ENCODE results near the gene TIGD7. TPM values are rescaled to one million over a fixed set of nuclear protein-coding genes. Genes with fewer than 3 reads are reported as not detected.
A peak's percentile ranks its signal among the peaks of the same experiment; 100 is the strongest.

Gene TIGD7
- total RNA-seq, 1 donor from 2014 or later = 3.4 TPM

- H3K4me3 ChIP-seq (ENCODE audit: low read depth, low read length) = peak overlapping the region; percentile 63
- H3K36me3 ChIP-seq (ENCODE audit: control insufficient read depth, insufficient read depth, low read length) = no peaks in the 10 kb centered on the region
- no peak for TF ChIP-seq CTCF (IDR thresholded peaks at IDR 0.05; ENCODE audit: insufficient read depth, low read length, poor library complexity, severe bottlenecking)
- DNase-seq (ENCODE audit: low read depth) = no peak
- H3K27me3 ChIP-seq (ENCODE audit: control insufficient read depth, insufficient read depth, low read length) = no peaks in the 10 kb centered on the region
Measured at GRCh38 chr16:3306078-3306477, 848 bp upstream of the TIGD7 start.

- DNase-seq (ENCODE audit: low read depth) = no peak
- no peak for TF ChIP-seq CTCF (IDR thresholded peaks at IDR 0.05; ENCODE audit: insufficient read depth, low read length, poor library complexity, severe bottlenecking)
- Histone ChIP-seq H3K27me3 (ENCODE audit: control insufficient read depth, insufficient read depth, low read length) (no peaks in the 10 kb centered on the region), H3K36me3 (ENCODE audit: control insufficient read depth, insufficient read depth, low read length) (no peaks in the 10 kb centered on the region), H3K4me3 (ENCODE audit: low read depth, low read length) (peak overlapping the region; percentile 63)
Measured at GRCh38 chr16:3304370-3304769, 860 bp downstream of the TIGD7 start.

GRCh38 chr16:3295783-3296182, 9.4 kb downstream of the TIGD7 start:
- TF ChIP-seq CTCF (IDR thresholded peaks at IDR 0.05; ENCODE audit: insufficient read depth, low read length, poor library complexity, severe bottlenecking) = no peak
- no peaks in the 10 kb centered on the region for H3K27me3 ChIP-seq (ENCODE audit: control insufficient read depth, insufficient read depth, low read length)
- no peak for DNase-seq (ENCODE audit: low read depth)
- H3K36me3 ChIP-seq (ENCODE audit: control insufficient read depth, insufficient read depth, low read length) = peaks cover 1% of the 10 kb centered on the region
- no peak overlapping the region for H3K4me3 ChIP-seq (ENCODE audit: low read depth, low read length)

GRCh38 chr16:3295209-3295608, 10.0 kb downstream of the TIGD7 start:
- no peak for DNase-seq (ENCODE audit: low read depth)
- Histone ChIP-seq H3K4me3 (ENCODE audit: low read depth, low read length) (no peak overlapping the region), H3K27me3 (ENCODE audit: control insufficient read depth, insufficient read depth, low read length) (no peaks in the 10 kb centered on the region), H3K36me3 (ENCODE audit: control insufficient read depth, insufficient read depth, low read length) (peaks cover 4% of the 10 kb centered on the region)
- no peak for TF ChIP-seq CTCF (IDR thresholded peaks at IDR 0.05; ENCODE audit: insufficient read depth, low read length, poor library complexity, severe bottlenecking)

DNA sequence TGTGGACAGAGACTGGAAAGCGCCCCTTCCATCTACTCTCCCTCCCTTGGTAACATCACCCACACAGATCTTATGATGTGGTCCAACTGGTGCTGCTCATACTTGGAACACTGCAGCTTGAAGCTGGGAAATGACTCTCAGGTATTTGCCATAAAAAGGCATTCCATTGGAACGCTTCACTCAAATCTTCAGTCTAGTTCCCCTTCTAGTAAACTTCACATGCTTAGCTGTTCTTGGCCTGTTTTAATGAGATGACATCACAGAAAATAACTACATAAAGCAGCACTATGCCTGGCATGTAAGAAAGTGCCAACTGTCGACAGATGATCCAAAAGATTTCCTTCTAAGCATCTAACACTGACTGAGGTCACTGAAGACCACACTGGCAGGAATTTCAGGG, 12.6 kb downstream of the TIGD7 start:
- peaks cover 8% of the 10 kb centered on the region for H3K36me3 ChIP-seq (ENCODE audit: control insufficient read depth, insufficient read depth, low read length)
- no peaks in the 10 kb centered on the region for H3K27me3 ChIP-seq (ENCODE audit: control insufficient read depth, insufficient read depth, low read length)
- DNase-seq (ENCODE audit: low read depth) = no peak
- no peak overlapping the region for H3K4me3 ChIP-seq (ENCODE audit: low read depth, low read length)
- TF ChIP-seq CTCF (IDR thresholded peaks at IDR 0.05; ENCODE audit: insufficient read depth, low read length, poor library complexity, severe bottlenecking) = no peak

- Histone ChIP-seq H3K27me3 (ENCODE audit: control insufficient read depth, insufficient read depth, low read length) (no peaks in the 10 kb centered on the region), H3K36me3 (ENCODE audit: control insufficient read depth, insufficient read depth, low read length) (peaks cover 10% of the 10 kb centered on the region), H3K4me3 (ENCODE audit: low read depth, low read length) (no peak overlapping the region)
- no peak for DNase-seq (ENCODE audit: low read depth)
- TF ChIP-seq CTCF (IDR thresholded peaks at IDR 0.05; ENCODE audit: insufficient read depth, low read length, poor library complexity, severe bottlenecking) = no peak
Measured at GRCh38 chr16:3289998-3290673, 15.1 kb downstream of the TIGD7 start.
